Suprapubic skin (tissue), 4 donors: ENCODE measurements around the gene ANKRD45. TPM values are rescaled to one million over a fixed set of nuclear protein-coding genes. Genes with fewer than 3 reads are reported as not detected.
"Not testable (repeated sequence)": the region's sequence is repeated elsewhere in the genome, so short reads cannot be mapped to it uniquely, and the experiment has no call there.

Source experiments
- DNase-seq, 2 donors: peaks; one replicate each; pipeline ENCODE4 v3.0.0-alpha.2; 2019; ENCODE audit warnings: low spot score in 2 of 2
- H3K27ac ChIP-seq: fragments of 200-600 bp; sonication (generic); one replicate; pipeline ENCODE4 v1.5.1; 2019
- H3K27me3 ChIP-seq: fragments of 200-600 bp; sonication (generic); one replicate; pipeline ENCODE4 v1.5.1; 2019
- H3K36me3 ChIP-seq: fragments of 200-600 bp; sonication (generic); one replicate; pipeline ENCODE4 v1.5.1; 2019
- H3K4me1 ChIP-seq: fragments of 200-600 bp; sonication (generic); one replicate; pipeline ENCODE4 v1.5.1; 2019
- H3K4me3 ChIP-seq: fragments of 200-600 bp; sonication (generic); one replicate; pipeline ENCODE4 v1.5.1; 2019; ENCODE audit warnings: mild to moderate bottlenecking
- H3K9me3 ChIP-seq: fragments of 200-600 bp; sonication (generic); one replicate; pipeline ENCODE4 v1.5.1; 2019
- EP300 ChIP-seq: sonication (generic); formaldehyde crosslinking; IDR thresholded peaks from one replicate; pipeline ENCODE4 v1.6.1; 2017; ENCODE audit warnings: antibody characterized with exemption
- POLR2A ChIP-seq, 2 donors: fragments of 450-650 bp; IDR thresholded peaks; one replicate each; pipeline ENCODE4 v1.6.1; 2017; ENCODE audit warnings: antibody characterized with exemption in 2 of 2, mild to moderate bottlenecking in 2 of 2, moderate library complexity in 2 of 2
- POLR2AphosphoS5 ChIP-seq, 3 donors: sonication (generic); formaldehyde crosslinking; IDR thresholded peaks; one replicate each; pipeline ENCODE4 v1.6.1; 2017; ENCODE audit warnings: antibody characterized with exemption in 3 of 3
- WGBS: methylation state at CpG from one replicate; pipeline ENCODE4 v1.1.5; 2018; 5-methylcytosine and 5-hydroxymethylcytosine counted together
- total RNA-seq, 4 donors: library from RNA; depleted of rRNA; stranded (reverse); fragments of >200 nt; gene quantifications; one replicate each; pipeline ENCODE4 v1.1.0, GENCODE V29; 2016
- TF ChIP-seq, protein P1 (sequence below), 2 donors: fragments of 200-600 bp in 1 of 2; fragments of 450-650 bp in 1 of 2; sonication (generic) in 1 of 2; IDR thresholded peaks; one replicate each; pipeline ENCODE4 v1.5.1; 2016 to 2019; ENCODE audit warnings: antibody characterized with exemption in 2 of 2, mild to moderate bottlenecking in 1 of 2, moderate library complexity in 1 of 2

The ANKRD45 gene
- total RNA-seq, 4 donors from 2014 or later, result not detected

DNA sequence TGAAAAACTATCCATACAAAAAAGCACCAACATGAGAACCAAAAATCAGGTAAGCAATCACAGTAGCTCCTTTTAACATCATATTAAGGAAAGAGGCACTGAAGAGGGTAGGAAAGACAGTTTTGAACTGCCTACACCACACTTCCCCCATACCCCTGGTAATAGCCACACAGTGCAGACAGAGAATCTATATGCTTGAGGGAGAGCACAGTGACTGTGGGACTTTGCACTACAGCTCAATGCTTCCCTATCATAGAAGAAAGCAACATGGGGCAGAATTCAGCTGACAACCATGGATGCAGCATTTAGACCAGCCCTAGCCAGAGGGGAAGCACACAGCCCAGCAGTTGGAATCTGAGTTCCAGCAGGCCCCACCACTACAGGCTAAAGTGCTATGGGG is 42.4 kb downstream of the ANKRD45 start:
- TF ChIP-seq, protein P1, sequence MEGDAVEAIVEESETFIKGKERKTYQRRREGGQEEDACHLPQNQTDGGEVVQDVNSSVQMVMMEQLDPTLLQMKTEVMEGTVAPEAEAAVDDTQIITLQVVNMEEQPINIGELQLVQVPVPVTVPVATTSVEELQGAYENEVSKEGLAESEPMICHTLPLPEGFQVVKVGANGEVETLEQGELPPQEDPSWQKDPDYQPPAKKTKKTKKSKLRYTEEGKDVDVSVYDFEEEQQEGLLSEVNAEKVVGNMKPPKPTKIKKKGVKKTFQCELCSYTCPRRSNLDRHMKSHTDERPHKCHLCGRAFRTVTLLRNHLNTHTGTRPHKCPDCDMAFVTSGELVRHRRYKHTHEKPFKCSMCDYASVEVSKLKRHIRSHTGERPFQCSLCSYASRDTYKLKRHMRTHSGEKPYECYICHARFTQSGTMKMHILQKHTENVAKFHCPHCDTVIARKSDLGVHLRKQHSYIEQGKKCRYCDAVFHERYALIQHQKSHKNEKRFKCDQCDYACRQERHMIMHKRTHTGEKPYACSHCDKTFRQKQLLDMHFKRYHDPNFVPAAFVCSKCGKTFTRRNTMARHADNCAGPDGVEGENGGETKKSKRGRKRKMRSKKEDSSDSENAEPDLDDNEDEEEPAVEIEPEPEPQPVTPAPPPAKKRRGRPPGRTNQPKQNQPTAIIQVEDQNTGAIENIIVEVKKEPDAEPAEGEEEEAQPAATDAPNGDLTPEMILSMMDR (IDR thresholded peaks at IDR 0.05), result no peak
- no peak for TF ChIP-seq EP300
- no peak for TF ChIP-seq POLR2AphosphoS5 (IDR thresholded peaks at IDR 0.05)
- no peak for TF ChIP-seq POLR2A (IDR thresholded peaks at IDR 0.05)
- peaks cover 4% of the 10 kb centered on the region for H3K9me3 ChIP-seq
- no peak overlapping the region for H3K27ac ChIP-seq
- no peaks in the 10 kb centered on the region for H3K4me1 ChIP-seq
- no peak overlapping the region for H3K4me3 ChIP-seq
- no peaks in the 10 kb centered on the region for H3K27me3 ChIP-seq
- H3K36me3 ChIP-seq, result no peaks in the 10 kb centered on the region
- no peak for DNase-seq

- Histone ChIP-seq H3K36me3 (no peaks in the 10 kb centered on the region), H3K27ac (no peak overlapping the region), H3K27me3 (no peaks in the 10 kb centered on the region), H3K9me3 (peaks cover 8% of the 10 kb centered on the region), H3K4me1 (no peaks in the 10 kb centered on the region), H3K4me3 (no peak overlapping the region)
- 84% methylated on average over 4 of the region's 4 CpGs for WGBS
- no peak for DNase-seq
- no peak for TF ChIP-seq POLR2AphosphoS5 (IDR thresholded peaks at IDR 0.05)
Measured at GRCh38 chr1:173616859-173617258, 52.8 kb downstream of the ANKRD45 start.

- no CpG with 5 or more reads among the region's 32 CpGs for WGBS
- H3K9me3 ChIP-seq, DNase-seq, H3K36me3 ChIP-seq, H3K4me3 ChIP-seq, H3K4me1 ChIP-seq, H3K27me3 ChIP-seq, H3K27ac ChIP-seq: not testable (repeated sequence)
Measured at GRCh38 chr1:173613086-173613485, 56.6 kb downstream of the ANKRD45 start.

DNA sequence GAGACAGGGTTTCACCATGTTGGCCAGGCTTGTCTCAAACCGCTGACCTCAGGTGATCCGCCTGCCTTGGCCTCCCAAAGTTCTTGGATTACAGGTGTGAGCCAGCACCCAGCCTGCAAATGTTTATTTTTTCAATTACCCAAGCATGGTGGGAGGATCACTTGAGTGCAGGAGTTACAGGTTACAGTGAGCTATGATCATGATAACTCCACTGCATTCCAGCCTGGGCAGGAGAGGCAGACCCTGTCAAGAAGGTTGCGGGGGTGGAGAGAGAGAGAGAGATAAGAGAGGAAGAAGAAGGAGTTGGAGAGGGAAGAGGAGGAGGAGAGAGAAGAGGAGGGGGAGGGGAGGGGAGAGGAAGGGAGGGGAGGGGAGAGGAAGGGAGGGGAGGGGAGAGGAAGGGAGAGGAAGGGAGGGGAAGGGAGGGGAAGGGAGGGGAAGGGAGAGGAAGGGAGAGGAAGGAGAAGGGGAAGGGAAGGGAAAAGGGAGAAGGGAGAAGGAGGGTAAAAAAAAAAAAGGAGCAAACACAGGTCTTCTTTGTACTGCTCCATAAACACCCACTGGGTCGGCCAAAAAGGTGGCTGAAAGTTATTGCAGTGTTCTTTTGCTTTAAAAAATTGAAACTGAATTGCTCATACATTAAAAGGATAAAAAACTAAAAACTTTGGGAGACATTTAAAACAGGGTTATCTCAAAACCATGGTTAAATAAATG is 61.0 kb downstream of the ANKRD45 start:
- no peaks in the 10 kb centered on the region for H3K9me3 ChIP-seq
- no peak overlapping the region for H3K4me3 ChIP-seq
- no peaks in the 10 kb centered on the region for H3K27me3 ChIP-seq
- DNase-seq, result no peak
- no peaks in the 10 kb centered on the region for H3K36me3 ChIP-seq
- H3K27ac ChIP-seq, result no peak overlapping the region
- H3K4me1 ChIP-seq, result no peaks in the 10 kb centered on the region
- WGBS, result 85% methylated on average over 4 of the region's 4 CpGs
- TF ChIP-seq POLR2AphosphoS5 (IDR thresholded peaks at IDR 0.05) (no peak), EP300 (no peak), POLR2A (IDR thresholded peaks at IDR 0.05) (no peak)
- TF ChIP-seq, protein P1 (IDR thresholded peaks at IDR 0.05), result no peak

DNA sequence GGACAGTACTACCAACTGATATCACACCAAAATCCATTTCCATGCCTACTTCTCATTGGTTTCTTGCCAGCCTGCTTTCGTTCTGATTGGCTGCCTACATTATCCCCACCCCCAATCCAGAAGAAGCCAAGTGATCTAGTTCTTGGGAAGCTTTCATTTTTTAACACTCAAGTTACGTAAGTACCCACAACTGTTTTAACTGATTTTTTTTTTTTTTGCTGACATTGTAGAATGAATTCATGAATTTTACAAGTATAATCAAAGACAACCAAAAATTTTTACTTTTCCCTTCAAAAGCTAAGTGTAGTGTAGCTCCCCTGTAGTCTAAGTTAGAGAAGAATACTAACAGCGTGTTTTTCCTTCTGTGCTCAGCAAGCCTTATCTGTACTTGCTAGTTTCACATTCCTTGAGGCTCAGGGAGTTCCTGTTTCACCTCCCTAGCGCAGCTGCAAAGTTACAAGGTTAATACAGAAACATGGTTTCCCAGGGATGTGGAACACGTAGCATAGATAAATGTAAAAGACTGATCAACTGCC is 66.5 kb downstream of the ANKRD45 start, which contains the start of gene SLC9C2:
Gene SLC9C2 (minus strand): TSS at position 17 of the 536 bp plus-strand sequence. CDS start 1,296 bp downstream, outside the sequence.
- Histone ChIP-seq H3K36me3 (no peaks in the 10 kb centered on the region), H3K9me3 (no peaks in the 10 kb centered on the region), H3K27ac (no peak within 1 kb of the TSS), H3K4me1 (no peaks in the 10 kb centered on the region), H3K4me3 (peak within 1 kb of the TSS; percentile 20), H3K27me3 (no peaks in the 10 kb centered on the region)
- WGBS, result 30% methylated on average over 5 of the region's 5 CpGs
- DNase-seq, result no peak
- no peak for TF ChIP-seq EP300

GRCh38 chr1:173601588-173601987 is 68.1 kb downstream of the ANKRD45 start:
- no peak for DNase-seq
- TF ChIP-seq POLR2AphosphoS5 (IDR thresholded peaks at IDR 0.05), result no peak
- TF ChIP-seq POLR2A (IDR thresholded peaks at IDR 0.05), result no peak
- TF ChIP-seq, protein P1 (IDR thresholded peaks at IDR 0.05), result no peak
- TF ChIP-seq EP300, result no peak
- WGBS, result 78% methylated on average over 2 of the region's 2 CpGs

More at GRCh38 chr1:173601588-173601987, 68.1 kb downstream of the ANKRD45 start:
- Histone ChIP-seq H3K4me3 (no peak overlapping the region), H3K36me3 (no peaks in the 10 kb centered on the region), H3K27ac (no peak overlapping the region), H3K4me1 (no peaks in the 10 kb centered on the region), H3K27me3 (no peaks in the 10 kb centered on the region), H3K9me3 (no peaks in the 10 kb centered on the region)
